HG02763 (cell line): Measurements from ENCODE around the gene TCOF1.
A peak's percentile ranks its signal among the peaks of the same experiment; 100 is the strongest.

ENCODE experiments used
- ATAC-seq: cut with Tn5 transposase; IDR thresholded peaks from one replicate; pipeline ENCODE4 v1.9.1; 2021; ENCODE audit warnings: mild to moderate bottlenecking, moderate library complexity; ENCODE audit not compliant: unreplicated experiment

TCOF1 gene

GRCh38 chr5:150350524-150351344 lies 6.8 kb upstream of the TCOF1 start:
- ATAC-seq: peak; percentile 87

- no peak for ATAC-seq
Observed at GRCh38 chr5:150352244-150353031, 5.1 kb upstream of the TCOF1 start.

DNA sequence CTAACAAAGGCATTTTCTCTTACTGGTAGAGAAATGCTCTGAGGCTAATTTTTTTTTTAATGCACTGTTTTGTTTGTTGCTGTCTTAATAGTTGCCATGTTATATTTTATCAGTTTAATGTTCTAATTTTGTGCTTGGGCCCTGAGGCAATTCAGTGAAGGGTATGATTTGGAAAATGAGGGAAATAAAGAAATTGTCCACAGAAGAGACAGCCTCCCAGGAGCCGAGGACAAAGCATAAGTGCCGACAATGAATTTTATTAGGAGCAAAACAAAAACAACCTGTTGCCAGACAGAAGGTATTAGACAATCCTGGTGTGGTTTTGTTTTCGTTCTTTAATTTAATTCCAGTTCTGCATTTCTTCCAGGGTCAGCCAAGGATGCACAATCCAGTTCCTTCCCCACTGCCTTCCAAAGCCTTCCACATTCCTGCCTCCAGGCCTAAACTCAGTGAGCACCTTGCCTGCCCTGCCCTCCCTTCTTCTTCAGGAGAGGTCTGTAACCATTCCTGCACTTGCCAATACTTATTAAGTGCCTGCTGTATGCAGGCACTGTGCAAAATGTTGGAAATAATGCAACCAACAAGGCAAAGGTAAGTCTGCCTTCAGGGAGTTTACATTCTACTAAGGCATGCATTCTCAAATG lies 4.3 kb upstream of the TCOF1 start:
- no peak for ATAC-seq

GRCh38 chr5:150355791-150356190 lies 1.7 kb upstream of the TCOF1 start:
- ATAC-seq: no peak

- ATAC-seq: no peak
Observed at GRCh38 chr5:150356575-150357294, 762 bp upstream of the TCOF1 start.

DNA sequence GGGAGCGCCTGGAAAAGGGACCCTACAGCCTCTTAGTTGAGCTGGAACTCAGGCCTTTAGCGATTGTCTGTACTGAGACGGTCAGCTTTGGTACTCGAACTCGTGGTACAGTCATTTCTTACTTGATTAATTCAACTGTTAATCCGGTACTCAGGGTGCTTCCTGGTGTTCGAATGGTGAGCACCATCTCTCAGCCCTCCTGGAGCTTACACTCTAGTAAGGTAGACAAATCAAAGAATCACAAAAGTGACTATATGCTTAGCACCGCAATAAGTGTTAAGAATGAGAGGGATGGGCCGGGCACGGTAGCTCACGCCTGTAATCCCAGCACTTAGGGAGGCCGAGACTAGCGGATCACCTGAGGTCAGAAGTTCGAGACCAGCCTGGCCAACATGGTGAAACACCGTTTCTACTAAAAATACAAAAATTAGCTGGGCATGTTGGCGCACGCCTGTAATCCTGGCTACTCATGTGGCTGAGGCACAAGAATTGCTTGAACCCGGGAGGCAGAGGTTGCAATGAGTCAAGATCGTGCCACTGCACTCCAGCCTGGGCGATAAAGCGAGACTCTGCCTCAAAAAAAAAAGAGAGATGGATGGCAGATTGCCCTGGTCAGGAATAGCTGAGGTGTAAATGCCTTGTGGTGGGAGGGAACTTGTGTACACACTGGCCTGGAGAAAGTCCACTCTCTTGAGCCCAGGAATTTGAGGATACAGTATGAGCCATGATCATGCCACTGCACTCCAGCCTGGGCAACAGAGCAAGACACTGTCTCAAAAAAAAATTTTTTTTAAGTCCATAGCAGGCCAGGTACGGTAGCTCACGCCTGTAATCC lies 981 bp downstream of the TCOF1 start:
- no peak for ATAC-seq

DNA sequence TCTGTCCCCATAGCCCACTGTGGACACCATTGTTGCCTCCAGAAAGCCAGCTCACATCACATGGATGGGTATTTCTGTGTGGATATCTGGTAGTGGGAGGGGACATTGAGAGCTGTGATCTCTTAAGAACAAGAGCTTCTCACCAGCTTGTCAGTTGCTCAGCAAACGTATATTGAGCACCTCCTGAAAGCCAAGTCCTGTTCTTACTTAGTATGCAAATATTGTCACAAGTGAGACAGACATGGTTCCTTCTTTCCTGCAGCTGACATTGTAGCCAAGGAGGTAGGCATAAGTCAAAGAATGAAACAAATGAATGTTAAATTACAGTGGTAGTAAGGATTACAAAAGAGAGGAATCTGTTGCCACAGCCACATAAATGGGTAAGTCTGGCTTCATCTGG lies 3.8 kb downstream of the TCOF1 start:
- ATAC-seq: peak; percentile 33

DNA sequence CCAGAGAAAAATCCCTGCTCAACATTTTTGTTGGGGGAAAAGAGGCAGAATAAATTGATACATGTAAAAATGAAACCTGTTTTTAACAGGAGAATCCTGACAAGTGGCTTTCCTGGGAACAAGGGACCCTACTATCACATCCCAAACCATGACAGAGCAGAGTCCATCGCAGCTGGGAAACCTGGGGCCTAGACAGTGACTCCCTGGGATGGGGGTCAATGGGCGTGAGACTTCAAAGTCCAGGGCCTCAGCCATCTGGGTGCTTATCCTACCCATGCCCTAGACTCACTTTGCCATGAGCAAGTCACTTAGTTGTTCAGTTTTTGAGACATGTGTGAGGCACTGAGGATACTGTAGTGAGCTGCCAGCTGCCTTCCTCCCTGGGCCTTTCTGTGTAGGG lies 5.7 kb downstream of the TCOF1 start:
- no peak for ATAC-seq

GRCh38 chr5:150364004-150364403 lies 6.5 kb downstream of the TCOF1 start:
- ATAC-seq: no peak

DNA sequence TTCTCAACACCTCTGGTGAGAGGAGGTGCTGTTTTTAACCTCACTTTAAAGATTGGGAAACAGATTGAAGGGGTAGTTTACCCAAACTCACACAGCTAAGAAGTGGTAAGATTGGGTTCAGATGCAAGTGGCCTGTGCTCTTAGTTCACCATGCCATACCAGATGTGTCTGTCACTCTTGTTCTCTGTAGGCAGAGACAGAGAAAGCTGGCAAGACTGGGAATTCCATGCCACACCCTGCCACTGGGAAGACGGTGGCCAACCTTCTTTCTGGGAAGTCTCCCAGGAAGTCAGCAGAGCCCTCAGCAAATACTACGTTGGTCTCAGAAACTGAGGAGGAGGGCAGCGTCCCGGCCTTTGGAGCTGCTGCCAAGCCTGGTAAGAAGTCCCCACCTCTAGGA lies 11.0 kb downstream of the TCOF1 start:
- ATAC-seq: no peak

GRCh38 chr5:150372639-150373038 lies 15.1 kb downstream of the TCOF1 start:
- no peak for ATAC-seq

GRCh38 chr5:150374651-150375050 lies 17.2 kb downstream of the TCOF1 start:
- ATAC-seq: no peak

DNA sequence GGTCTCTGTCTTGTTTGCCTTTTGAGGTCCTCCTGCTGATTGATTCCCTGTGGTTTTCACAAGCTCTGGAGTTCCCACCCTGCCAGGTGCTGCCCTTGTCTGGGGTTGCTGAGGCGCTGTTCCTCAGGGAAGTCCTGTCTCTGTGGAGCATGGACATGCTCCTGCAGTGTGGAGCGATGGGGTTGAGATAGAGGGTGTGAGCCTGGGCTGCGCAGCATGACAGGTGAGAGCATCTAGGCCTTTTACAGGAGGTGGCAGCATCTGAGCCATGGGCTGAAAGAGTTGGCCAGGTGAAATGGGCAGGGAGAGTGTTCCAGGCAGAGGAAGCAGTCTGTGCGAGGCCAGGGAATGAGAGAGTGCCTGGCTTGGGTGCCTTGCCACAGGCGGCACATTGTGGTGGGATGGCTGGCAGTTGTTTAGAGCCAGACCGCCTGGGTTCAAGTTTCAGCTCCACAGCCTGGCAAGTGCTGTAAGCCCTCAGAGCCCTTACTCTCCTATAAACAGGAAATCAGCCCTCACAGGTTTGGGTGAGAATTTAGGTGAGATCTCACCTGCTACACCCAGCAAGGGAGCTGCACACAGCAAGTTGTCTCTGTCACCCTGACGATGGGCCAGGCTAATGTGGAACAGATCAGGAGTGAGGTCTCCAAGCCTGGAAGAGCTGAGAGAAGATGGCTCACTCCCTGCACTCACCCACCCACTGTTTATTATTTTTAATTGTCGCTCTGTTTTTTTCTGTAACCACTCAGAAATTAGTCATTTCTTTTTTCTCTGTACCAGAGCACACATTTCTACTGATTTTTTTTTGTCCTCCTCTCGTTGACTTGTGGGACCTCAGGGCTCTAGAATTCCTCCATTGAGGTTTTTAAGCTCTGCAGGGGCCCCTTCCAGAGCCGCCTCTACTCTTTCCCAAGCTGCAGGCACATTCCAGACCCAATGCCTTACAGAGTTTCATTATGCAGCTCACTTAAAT lies 19.6 kb downstream of the TCOF1 start:
- ATAC-seq: no peak

DNA sequence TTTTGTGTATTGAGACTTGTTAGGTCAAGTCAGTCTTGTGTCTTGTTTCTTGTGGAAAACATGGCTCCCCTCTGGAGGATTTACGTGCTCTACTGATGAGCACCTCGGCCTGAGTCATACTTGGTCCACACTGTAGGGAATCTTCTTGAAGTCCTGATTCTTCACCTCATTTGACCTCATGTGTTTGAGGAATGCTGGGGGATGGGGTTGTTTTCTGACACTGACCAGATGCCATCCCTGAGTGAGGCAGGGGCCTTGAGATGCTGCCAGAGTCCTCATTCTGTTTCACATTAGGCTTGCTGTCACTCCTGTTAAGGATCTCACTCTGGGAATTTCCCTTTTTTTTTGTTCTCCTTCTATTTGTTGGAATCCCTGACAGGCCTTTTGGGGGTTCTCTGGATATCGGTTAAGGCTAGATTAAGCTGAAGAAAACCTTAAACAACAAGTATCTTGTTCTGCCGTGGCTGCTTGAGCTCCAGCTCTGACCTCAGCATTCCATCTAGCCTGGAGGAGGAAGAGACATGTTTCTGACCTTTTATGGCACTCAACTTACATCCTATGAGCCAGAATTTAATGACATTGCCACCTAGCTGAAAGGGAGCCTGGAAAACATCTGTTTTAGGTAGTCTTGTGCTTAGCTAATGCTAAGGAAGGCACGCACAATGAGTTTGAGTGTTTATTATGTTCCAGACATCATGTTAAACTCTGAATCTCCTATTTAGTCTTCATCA lies 20.6 kb downstream of the TCOF1 start:
- ATAC-seq: no peak

DNA sequence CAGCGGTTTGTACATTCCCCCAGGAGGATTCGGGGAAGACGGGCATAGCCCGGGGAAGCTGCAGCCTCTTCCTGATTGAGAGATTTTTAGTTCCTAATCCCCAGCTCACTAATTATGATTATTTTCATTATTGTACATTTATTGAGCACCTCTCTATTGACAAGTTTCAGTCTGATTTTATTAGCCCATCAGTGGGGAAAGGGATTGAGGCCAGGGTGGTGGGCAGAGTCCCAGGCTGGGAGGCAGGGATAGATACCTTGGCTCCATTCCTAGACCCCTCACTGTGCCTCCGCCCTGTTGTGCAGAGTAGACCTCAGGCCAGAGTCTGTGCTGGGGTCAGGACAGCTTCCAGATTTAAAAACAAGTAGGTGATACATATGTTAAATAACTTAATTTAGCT lies 27.2 kb downstream of the TCOF1 start:
- no peak for ATAC-seq

DNA sequence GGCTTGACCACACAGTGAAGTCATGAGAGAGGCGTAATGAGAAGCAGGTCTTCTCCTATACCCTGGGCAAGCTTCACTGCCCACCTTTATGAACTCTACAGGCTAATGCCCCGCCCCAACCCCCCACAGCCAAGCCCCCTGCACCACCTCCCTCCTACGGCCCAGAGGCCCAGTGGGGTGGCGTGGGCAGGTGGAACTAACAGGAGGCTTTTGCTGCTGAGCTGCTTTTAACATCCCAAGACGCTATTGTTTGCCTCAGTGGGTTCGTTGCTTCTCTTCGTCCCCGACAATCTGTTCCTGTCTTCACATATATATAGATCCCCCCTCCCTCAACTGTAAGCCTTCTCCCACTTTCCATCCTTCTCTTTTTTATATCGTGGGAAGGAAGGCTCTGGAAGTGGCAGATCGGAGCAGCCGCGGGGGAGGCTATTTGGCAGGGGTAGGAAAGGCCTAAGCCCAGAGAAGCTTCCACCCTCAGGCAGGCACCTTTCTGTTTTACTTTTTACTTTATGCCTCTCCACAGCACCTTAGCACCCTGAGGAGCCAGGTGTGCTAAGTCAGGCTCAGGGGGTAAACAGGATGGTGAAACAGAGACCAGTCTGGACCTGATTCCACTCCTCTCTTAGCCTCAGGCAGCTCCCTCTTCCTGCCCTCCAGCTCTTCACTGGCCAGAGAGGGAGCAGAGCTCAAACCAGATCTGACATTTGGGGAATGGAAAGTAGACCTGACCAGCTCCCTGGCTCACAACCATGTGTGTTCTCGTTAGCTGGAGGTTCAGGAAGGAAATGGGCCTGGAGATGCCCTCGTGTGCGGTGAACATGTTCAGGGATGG lies 28.7 kb downstream of the TCOF1 start:
- ATAC-seq: no peak

DNA sequence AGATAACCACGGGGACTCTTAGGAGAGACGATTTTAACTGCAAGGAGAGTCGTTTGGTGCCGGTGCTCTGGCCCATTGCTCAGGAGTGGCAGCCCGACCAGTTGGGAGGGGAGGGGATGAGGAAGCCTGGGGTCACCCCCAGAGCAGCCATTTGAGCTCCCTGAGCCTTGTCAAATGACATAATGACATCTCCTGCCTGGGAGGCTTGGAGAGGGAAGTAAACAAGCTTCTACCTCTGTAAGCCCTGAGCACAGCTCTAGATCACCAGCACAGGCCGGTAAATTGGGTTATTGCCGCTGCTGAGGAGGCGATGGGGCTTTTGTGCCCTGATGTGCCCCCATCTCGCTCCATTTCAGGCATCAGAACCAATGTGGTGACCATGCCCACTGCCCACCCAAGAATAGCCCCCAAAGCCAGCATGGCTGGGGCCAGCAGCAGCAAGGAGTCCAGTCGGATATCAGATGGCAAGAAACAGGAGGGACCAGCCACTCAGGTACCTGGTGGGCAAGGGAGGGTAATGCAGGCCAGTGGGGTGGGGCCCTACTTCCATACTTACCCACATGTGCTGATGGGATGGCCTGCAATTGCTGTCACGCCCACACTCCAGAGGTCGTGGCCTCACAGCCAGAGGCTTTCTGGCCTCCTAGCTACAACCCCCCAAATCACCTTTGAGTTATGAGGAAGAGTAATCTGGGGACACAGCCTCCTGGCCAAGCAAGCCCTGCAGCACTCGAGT lies 32.2 kb downstream of the TCOF1 start:
- ATAC-seq: no peak
